ENCODE data around the gene SPATC1L.
"Not testable (repeated sequence)": the region's sequence is repeated elsewhere in the genome, so short reads cannot be mapped to it uniquely, and the experiment has no call there.

Gene SPATC1L

GRCh38 chr21:46202592-46203202 lies 18.4 kb upstream of the SPATC1L start:
- DNase-seq (ENCODE audit: low read depth) = no peak
- no peak overlapping the region for H3K4me3 ChIP-seq (ENCODE audit: low read depth, low read length)
- TF ChIP-seq MAX (IDR thresholded peaks at IDR 0.05; ENCODE audit: low read depth, low read length) = no peak
- no peak for TF ChIP-seq CTCF (IDR thresholded peaks at IDR 0.05; ENCODE audit: low read depth, low read length)
- no peak for TF ChIP-seq MYC (IDR thresholded peaks at IDR 0.05; ENCODE audit: low read depth, low read length)
- no peak for TF ChIP-seq POLR2A (IDR thresholded peaks at IDR 0.05; ENCODE audit: extremely low read depth, insufficient read length)

GRCh38 chr21:46200877-46201803 lies 16.9 kb upstream of the SPATC1L start:
- DNase-seq (ENCODE audit: low read depth); H3K4me3 ChIP-seq (ENCODE audit: low read depth, low read length): not testable (repeated sequence)

- no peak for DNase-seq (ENCODE audit: low read depth)
- no peak overlapping the region for H3K4me3 ChIP-seq (ENCODE audit: low read depth, low read length)
- TF ChIP-seq MAX (IDR thresholded peaks at IDR 0.05; ENCODE audit: low read depth, low read length) (no peak), MYC (IDR thresholded peaks at IDR 0.05; ENCODE audit: low read depth, low read length) (no peak), POLR2A (IDR thresholded peaks at IDR 0.05; ENCODE audit: extremely low read depth, insufficient read length) (no peak), CTCF (IDR thresholded peaks at IDR 0.05; ENCODE audit: low read depth, low read length) (no peak)
Measured at GRCh38 chr21:46199436-46200373, 15.4 kb upstream of the SPATC1L start.

GRCh38 chr21:46196733-46197132 lies 12.5 kb upstream of the SPATC1L start:
- TF ChIP-seq MAX (IDR thresholded peaks at IDR 0.05; ENCODE audit: low read depth, low read length) = no peak
- TF ChIP-seq MYC (IDR thresholded peaks at IDR 0.05; ENCODE audit: low read depth, low read length) = no peak
- no peak for TF ChIP-seq CTCF (IDR thresholded peaks at IDR 0.05; ENCODE audit: low read depth, low read length)
- no peak for TF ChIP-seq POLR2A (IDR thresholded peaks at IDR 0.05; ENCODE audit: extremely low read depth, insufficient read length)
- no peak for DNase-seq (ENCODE audit: low read depth)
- H3K4me3 ChIP-seq (ENCODE audit: low read depth, low read length) = no peak overlapping the region

GRCh38 chr21:46195595-46196195 lies 11.4 kb upstream of the SPATC1L start:
- H3K4me3 ChIP-seq (ENCODE audit: low read depth, low read length) = no peak overlapping the region
- no peak for TF ChIP-seq POLR2A (IDR thresholded peaks at IDR 0.05; ENCODE audit: extremely low read depth, insufficient read length)
- no peak for TF ChIP-seq MYC (IDR thresholded peaks at IDR 0.05; ENCODE audit: low read depth, low read length)
- TF ChIP-seq CTCF (IDR thresholded peaks at IDR 0.05; ENCODE audit: low read depth, low read length) = no peak
- no peak for TF ChIP-seq MAX (IDR thresholded peaks at IDR 0.05; ENCODE audit: low read depth, low read length)
- no peak for DNase-seq (ENCODE audit: low read depth)

Data from NB4 (cell line).